ENCODE measurements around the gene SNAPIN. TPM values are rescaled to one million over a fixed set of nuclear protein-coding genes. Genes with fewer than 3 reads are reported as not detected.

SNAPIN gene
- total RNA-seq, 1 donor from 2014 or later: 50.4 TPM

GRCh38 chr1:153624965-153625611, 33.4 kb upstream of the SNAPIN start:
- no peaks in the 10 kb centered on the region for H3K36me3 Mint-ChIP-seq (ENCODE audit: low read depth)
- DNase-seq (no peak), ATAC-seq (ENCODE audit: low read depth) (no peak)
- intact Hi-C loops (cut with micrococcal nuclease): no loop called here
- ChIA-PET CTCF (no interaction called here), POLR2A (interaction anchor here (0.6 kb wide), 1 partner anchor 30 kb away, joined by 3 read pairs; no protein-coding TSS in a partner anchor)
- H3K9me3 Mint-ChIP-seq: no peaks in the 10 kb centered on the region
- no peak overlapping the region for H3K4me3 Mint-ChIP-seq
- TF ChIP-seq, protein P1, sequence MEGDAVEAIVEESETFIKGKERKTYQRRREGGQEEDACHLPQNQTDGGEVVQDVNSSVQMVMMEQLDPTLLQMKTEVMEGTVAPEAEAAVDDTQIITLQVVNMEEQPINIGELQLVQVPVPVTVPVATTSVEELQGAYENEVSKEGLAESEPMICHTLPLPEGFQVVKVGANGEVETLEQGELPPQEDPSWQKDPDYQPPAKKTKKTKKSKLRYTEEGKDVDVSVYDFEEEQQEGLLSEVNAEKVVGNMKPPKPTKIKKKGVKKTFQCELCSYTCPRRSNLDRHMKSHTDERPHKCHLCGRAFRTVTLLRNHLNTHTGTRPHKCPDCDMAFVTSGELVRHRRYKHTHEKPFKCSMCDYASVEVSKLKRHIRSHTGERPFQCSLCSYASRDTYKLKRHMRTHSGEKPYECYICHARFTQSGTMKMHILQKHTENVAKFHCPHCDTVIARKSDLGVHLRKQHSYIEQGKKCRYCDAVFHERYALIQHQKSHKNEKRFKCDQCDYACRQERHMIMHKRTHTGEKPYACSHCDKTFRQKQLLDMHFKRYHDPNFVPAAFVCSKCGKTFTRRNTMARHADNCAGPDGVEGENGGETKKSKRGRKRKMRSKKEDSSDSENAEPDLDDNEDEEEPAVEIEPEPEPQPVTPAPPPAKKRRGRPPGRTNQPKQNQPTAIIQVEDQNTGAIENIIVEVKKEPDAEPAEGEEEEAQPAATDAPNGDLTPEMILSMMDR (IDR thresholded peaks at IDR 0.05): no peak
- no peaks in the 10 kb centered on the region for H3K27me3 Mint-ChIP-seq
- H3K4me1 Mint-ChIP-seq: peaks cover 32% of the 10 kb centered on the region
- no peak overlapping the region for H3K27ac Mint-ChIP-seq

GRCh38 chr1:153626477-153626903, 32.0 kb upstream of the SNAPIN start:
- CTCF ChIA-PET: interaction anchor here (1.1 to 3.8 kb wide), 7 partner anchors 9 to 91 kb away, joined by 3 to 38 read pairs (median 4); partner anchors contain the start of gene S100A6
- H3K36me3 Mint-ChIP-seq (ENCODE audit: low read depth): no peaks in the 10 kb centered on the region
- no peaks in the 10 kb centered on the region for H3K9me3 Mint-ChIP-seq
- intact Hi-C loops (cut with micrococcal nuclease): loop anchor here (2.0 kb wide), 1 partner anchor 54 kb away; no protein-coding TSS in a partner anchor
- DNase-seq (no peak), ATAC-seq (ENCODE audit: low read depth) (no peak)
- no peaks in the 10 kb centered on the region for H3K27me3 Mint-ChIP-seq
- H3K4me1 Mint-ChIP-seq: peaks cover 32% of the 10 kb centered on the region
- TF ChIP-seq, protein P1 (IDR thresholded peaks at IDR 0.05): no peak
- no peak overlapping the region for H3K27ac Mint-ChIP-seq
- no peak overlapping the region for H3K4me3 Mint-ChIP-seq
- POLR2A ChIA-PET: interaction anchor here (0.6 to 5.5 kb wide), 3 partner anchors 19 to 364 kb away, joined by 3 to 27 read pairs (median 6); partner anchors contain the start of gene RPS27

- ChIA-PET CTCF (interaction anchor here (1.1 to 3.8 kb wide), 8 partner anchors 10 to 117 kb away, joined by 3 to 38 read pairs (median 4); partner anchors contain the start of gene S100A6), POLR2A (interaction anchor here (0.6 to 5.5 kb wide), 4 partner anchors 18 to 363 kb away, joined by 3 to 27 read pairs (median 6); partner anchors contain the start of gene RPS27)
- Mint-ChIP-seq H3K36me3 (ENCODE audit: low read depth) (no peaks in the 10 kb centered on the region), H3K27me3 (no peaks in the 10 kb centered on the region), H3K4me1 (peaks cover 32% of the 10 kb centered on the region), H3K9me3 (no peaks in the 10 kb centered on the region), H3K27ac (no peak within 1 kb of the TSS), H3K4me3 (peak within 1 kb of the TSS; percentile 60)
- intact Hi-C loops (cut with micrococcal nuclease): loop anchor here (2.0 kb wide), 1 partner anchor 54 kb away; no protein-coding TSS in a partner anchor
- ATAC-seq (ENCODE audit: low read depth): peak; percentile 56
- DNase-seq: no peak
- TF ChIP-seq, protein P1 (IDR thresholded peaks at IDR 0.05): no peak
Measured at GRCh38 chr1:153626904-153627714, 31.4 kb upstream of the SNAPIN start, which contains the start of gene S100A13. Gene S100A13 (minus strand): TSS chr1:153627505. CDS start chr1:153626472, 1,033 bp downstream.

DNA sequence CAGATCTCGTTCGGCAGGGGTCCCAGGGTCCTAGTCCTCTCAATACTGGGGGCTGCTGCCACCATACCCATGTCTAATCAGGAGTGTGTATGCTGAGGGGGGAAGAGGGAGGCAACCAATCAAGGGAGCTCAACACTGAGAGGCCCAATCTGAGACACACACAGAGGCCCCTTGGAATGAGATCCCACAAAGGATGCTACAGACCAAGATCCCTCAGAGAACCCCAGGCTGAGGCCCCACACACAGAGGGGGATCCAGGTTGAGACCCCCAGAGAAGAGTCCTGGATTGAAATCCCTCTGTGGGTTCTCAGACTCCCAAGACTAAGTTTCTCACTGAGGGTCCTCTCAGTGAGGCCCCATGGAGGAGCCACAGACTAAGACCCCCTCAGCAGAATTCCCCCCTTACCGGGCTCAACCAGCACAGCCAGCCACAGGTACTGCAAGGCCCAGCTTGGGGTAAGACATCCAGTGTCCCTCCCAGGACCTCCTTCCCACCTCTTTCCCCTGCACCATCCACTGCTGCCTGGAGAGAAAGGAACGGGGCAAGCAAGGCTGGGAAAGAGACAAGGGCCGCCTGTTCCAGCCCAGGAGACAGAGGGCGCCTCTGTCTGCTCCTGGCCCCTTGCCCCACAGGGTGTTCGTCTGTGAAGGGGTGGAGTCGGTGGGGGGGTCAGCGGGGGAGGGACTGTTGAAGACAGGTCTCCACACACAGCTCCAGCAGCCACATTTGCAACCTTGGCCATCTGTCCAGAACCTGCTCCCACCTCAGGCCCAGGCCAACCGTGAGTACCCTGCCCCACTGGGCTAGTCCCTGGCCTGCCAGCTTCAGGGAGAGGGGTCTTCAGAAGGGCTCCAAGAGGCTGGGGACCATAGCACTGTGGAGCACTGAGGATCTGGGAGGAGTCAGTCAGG, 30.5 kb upstream of the SNAPIN start, which contains the start of gene S100A1:
Gene S100A1 (plus strand): TSS at position 720 of the 912 bp plus-strand sequence. CDS start 2,088 bp downstream, outside the sequence.
- Mint-ChIP-seq H3K4me1 (peaks cover 32% of the 10 kb centered on the region), H3K27ac (peak within 1 kb of the TSS; percentile 25), H3K9me3 (no peaks in the 10 kb centered on the region), H3K4me3 (peak within 1 kb of the TSS; percentile 60), H3K36me3 (ENCODE audit: low read depth) (peaks cover 4% of the 10 kb centered on the region), H3K27me3 (no peaks in the 10 kb centered on the region)
- POLR2A ChIA-PET: interaction anchor here (0.9 to 5.5 kb wide), 5 partner anchors 9 to 62 kb away, joined by 3 to 27 read pairs (median 5); partner anchors contain the start of gene S100A2
- DNase-seq: no peak
- TF ChIP-seq, protein P1 (IDR thresholded peaks at IDR 0.05): no peak
- no peak for ATAC-seq (ENCODE audit: low read depth)
- intact Hi-C loops (cut with micrococcal nuclease): loop anchor here (2.0 kb wide), 1 partner anchor 55 kb away; no protein-coding TSS in a partner anchor
- CTCF ChIA-PET: interaction anchor here (1.0 to 3.8 kb wide), 10 partner anchors 10 to 118 kb away, joined by 3 to 38 read pairs (median 4); partner anchors contain the start of gene S100A6
